ENCODE measurements around the gene PHF21A.
"Not testable (repeated sequence)": the region's sequence is repeated elsewhere in the genome, so short reads cannot be mapped to it uniquely, and the experiment has no call there.

PHF21A gene

GRCh38 chr11:45902452-45903380 is 218.5 kb downstream of the PHF21A start:
- no peak for DNase-seq (ENCODE audit: low spot score)

GRCh38 chr11:45901626-45902025 is 219.6 kb downstream of the PHF21A start:
- no peak for DNase-seq (ENCODE audit: low spot score)

DNA sequence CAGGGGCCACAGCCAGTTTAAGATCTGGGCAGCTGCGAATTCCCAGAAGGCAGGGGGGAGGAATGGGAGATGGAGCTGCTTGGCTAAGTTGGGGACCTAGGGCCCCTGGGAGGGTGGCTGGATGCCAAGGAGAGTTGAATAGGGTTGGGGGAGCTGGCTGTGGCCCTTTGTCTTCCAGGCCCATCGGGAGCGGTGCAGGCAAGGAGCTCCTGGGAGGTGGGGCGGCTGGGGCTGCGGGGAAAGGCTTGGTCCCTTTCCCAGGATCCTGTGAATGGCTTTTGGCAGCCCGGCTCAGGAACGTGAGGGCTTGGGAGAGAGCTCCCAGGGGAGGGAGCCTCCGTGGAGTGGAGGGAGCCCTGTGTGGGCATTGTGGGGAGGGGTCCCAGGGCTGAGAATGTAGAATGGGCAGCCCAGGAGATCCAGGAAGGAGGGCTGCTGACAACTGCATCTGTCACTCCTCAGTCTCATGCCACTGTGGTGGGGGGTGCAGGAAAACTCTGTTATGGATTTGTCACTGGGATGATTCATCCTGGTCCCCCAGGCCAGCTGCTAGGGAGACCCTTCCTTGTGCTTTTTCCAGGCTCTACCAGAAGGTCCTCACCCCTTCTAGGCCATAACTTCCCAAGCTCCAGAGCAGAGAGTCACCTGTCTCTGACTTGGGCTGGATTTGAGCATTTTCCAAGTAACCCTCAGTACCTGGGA is 220.2 kb downstream of the PHF21A start:
- no peak for DNase-seq (ENCODE audit: low spot score)

GRCh38 chr11:45900175-45900800 is 221.0 kb downstream of the PHF21A start:
- DNase-seq (ENCODE audit: low spot score), result not testable (repeated sequence)

DNA sequence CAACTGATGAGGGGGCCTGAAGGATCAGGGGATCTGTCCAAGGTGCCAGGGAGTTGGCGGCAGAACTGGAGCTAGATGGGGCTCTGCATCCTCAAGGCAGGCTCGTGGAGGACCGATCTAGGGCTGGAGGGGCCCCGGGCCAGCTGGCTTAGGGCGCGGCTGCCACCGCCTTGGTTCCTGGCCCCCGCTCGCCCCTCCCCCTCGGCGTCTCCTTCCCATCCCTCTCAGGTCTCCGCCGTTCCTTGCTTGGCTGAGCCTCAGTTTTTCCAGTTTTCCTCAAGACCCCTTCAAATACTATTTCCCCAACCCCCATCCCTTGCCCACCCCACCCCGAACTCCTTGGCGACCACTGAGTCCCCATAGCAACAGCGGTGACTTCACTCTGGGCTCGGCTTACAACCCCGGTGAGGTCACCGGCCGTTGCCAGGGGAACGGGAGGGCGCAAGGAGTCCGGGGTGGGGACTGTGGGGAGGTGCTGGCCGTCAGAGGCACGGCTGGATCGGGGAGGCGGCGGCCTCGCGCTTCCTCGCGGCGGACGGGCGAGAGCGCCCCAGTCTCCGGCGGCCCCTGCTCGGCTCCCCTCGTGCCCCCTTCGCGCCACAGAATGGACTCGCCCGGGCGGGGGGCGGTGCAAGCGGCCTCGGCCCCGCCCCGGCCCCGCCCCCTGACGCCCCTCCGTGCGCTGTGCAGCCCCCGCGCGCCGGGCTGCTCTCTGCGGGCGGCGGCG is 221.6 kb downstream of the PHF21A start:
- DNase-seq (ENCODE audit: low spot score), result peak; percentile 97

DNA sequence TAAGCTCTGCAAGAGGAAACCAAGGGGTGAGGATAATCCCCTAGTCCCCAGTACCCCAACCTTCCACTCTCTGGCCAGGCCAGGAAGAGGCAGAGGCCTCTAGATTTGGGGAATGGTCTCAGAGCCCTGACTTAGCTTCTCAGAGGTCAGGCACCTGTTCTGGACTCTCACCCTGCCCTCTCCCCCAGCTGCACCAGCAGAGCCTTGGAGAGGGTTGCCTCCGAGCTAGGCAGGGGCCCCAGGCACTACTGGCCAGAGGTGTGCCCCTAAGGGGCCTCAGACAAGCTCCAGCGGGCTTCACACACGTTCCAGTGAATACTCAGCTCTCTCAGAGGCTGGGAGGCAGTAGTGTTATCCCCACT is 222.2 kb downstream of the PHF21A start:
- DNase-seq (ENCODE audit: low spot score), result no peak

GRCh38 chr11:45897556-45897955 is 223.7 kb downstream of the PHF21A start:
- DNase-seq (ENCODE audit: low spot score), result no peak

DNA sequence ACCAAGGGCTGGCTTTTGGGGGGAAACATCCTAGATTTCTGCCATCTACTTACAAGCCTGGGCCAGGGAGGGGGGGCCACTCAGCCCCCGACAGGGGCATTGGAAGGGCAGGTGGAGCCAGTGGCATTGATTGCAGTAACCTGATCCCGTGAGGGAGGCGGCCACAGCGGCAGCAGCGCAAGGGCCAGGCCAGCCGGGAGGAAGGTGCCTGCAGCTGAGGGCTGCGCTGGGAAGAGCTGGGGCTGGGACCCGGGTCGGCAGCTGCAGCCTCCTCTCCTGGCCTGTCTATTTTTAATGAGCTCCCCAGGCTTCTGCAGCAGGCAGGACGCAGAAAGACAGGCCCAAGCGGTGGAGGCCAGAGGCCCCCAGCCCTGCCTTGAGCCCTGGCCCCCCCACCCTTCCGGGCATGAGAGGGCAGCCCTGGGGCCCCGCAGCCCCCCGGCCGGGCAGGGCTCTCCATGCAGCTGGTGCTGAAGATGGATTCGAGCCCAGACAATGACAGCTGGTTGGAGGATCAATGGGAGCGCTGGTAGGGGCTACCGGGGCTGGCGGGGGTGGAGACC is 224.8 kb downstream of the PHF21A start:
- DNase-seq (ENCODE audit: low spot score), result peak; percentile 69

- no peak for DNase-seq (ENCODE audit: low spot score)
Observed at GRCh38 chr11:45895553-45896259, 225.5 kb downstream of the PHF21A start.

GRCh38 chr11:45894555-45895247 is 226.6 kb downstream of the PHF21A start:
- no peak for DNase-seq (ENCODE audit: low spot score)

- DNase-seq (ENCODE audit: low spot score), result no peak
Observed at GRCh38 chr11:45892856-45893255, 228.4 kb downstream of the PHF21A start.

- no peak for DNase-seq (ENCODE audit: low spot score)
Observed at GRCh38 chr11:45890886-45891550, 230.2 kb downstream of the PHF21A start.

- DNase-seq (ENCODE audit: low spot score), result no peak
Observed at GRCh38 chr11:45889966-45890365, 231.3 kb downstream of the PHF21A start.

DNA sequence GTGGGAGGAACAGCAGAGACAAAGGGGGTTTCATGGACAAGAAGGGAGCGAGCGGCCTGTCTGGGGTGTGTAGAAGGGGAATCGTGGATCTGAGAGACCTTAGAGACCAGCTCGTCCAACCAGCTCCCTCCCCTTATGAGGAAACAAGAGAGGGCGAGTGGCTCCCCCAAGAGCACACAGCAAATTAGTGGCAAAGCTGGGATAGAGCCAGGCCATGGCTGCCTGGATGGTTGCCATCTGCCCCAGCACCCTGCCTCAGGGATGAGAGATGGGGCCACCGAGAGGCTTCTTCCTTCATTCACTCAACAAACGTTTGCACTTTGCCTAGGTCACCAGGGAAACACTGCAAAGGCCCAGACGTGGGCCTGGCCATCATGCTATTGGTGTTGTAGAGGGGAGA is 231.7 kb downstream of the PHF21A start:
- no peak for DNase-seq (ENCODE audit: low spot score)

DNA sequence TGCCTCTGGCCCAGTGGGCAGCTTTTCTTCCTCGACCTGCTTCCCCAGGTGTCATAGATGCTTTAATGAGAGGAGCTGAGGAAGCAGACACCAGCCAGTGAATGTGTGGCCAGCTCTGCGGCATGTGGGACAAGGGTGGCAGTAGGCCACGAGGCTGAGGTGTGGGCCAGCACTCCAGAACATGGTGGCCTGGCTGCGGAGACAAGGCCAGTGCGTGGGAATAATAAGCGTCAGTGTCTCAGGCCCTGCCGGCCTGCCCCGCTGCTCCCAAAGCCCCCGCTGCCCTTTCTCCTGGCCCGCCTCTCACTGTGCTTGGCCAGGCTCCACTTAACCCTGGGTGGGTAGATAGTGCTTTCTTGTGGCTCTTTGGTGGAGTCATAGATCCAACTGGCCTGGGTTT is 233.7 kb downstream of the PHF21A start:
- DNase-seq (ENCODE audit: low spot score), result no peak

DNA sequence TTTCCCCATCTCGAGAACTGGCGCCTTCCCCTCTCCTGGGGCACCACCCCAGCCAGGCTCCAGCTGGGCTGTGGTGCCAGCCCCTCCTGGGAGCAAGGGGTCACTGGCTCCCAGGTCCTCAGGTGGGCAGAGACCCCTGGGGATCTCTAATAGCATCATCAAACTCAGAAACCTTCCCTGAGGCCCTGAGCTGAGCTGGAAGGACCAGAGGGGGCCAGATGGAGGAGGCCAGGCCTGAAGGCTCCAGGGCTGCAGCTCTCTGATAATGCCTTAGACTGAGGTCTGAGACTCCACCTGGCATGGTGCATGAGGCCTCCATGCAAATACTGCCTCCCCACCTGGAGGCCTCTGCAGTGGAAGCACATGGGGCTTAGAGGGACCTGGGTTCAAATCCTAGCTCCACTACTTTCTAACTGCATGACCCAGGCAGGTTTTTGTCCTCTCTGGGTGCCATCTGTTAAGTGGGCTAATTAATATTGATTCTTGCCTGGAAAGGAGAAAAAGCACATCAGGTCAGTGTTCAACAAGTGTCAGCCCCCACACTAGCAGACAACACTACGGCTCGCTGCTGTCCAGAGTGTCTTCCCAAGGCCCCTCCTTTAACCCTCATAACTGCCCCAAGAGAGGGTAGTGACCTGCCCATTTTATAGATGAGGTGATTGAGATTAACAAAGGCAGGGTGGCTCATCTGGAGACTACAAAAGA is 234.3 kb downstream of the PHF21A start:
- DNase-seq (ENCODE audit: low spot score), result no peak

- DNase-seq (ENCODE audit: low spot score), result no peak
Observed at GRCh38 chr11:45885921-45886721, 235.1 kb downstream of the PHF21A start.

GRCh38 chr11:45885274-45885920 is 235.9 kb downstream of the PHF21A start, which contains the start of gene MAPK8IP1:
MAPK8IP1 (plus strand) TSS chr11:45885651; CDS start chr11:45885821, 170 bp downstream.
- peak; percentile 78 for DNase-seq (ENCODE audit: low spot score)

Data from HuH-7 (cell line).